Activated T-cell treated with anti-CD3 and anti-CD28 coated beads, Interleukin-2, amount 50 U/mL, for 72 hours (primary cell): ENCODE results near the gene RNLS. TPM values are rescaled to one million over a fixed set of nuclear protein-coding genes. Genes with fewer than 3 reads are reported as not detected.
"Not testable (repeated sequence)": the region's sequence is repeated elsewhere in the genome, so short reads cannot be mapped to it uniquely, and the experiment has no call there.

Experiments
- ATAC-seq, 2 donors: fragments of 150-1000 bp; cut with Tn5 transposase; replicated peaks in 1 of 2; 2 replicates each; pipeline ENCODE4 v1.10.0; 2021; ENCODE audit warnings: moderate library complexity in 2 of 2, mild to moderate bottlenecking in 1 of 2
- DNase-seq, 2 donors: peaks; one replicate each; pipeline ENCODE4 v3.0.0; 2021 to 2022; ENCODE audit warnings: mixed read lengths in 1 of 2
- H3K27ac Mint-ChIP-seq: one replicate; pipeline ENCODE4 v1.8.0; 2022; ENCODE audit warnings: mild to moderate bottlenecking, moderate library complexity, mixed read lengths
- H3K27me3 Mint-ChIP-seq: one replicate; pipeline ENCODE4 v1.8.0; 2022; ENCODE audit warnings: low read depth, mixed read lengths
- H3K36me3 Mint-ChIP-seq, 2 donors: one replicate each; pipeline ENCODE4 v1.8.0; 2022; ENCODE audit warnings: mixed read lengths in 2 of 2, mild to moderate bottlenecking in 1 of 2; ENCODE audit not compliant: insufficient read depth in 2 of 2
- H3K4me1 Mint-ChIP-seq: one replicate; pipeline ENCODE4 v1.8.0; 2022; ENCODE audit warnings: low read depth, mixed read lengths
- H3K4me3 Mint-ChIP-seq, 2 donors: one replicate each; pipeline ENCODE4 v1.8.0; 2022; ENCODE audit warnings: mild to moderate bottlenecking in 2 of 2, mixed read lengths in 2 of 2, moderate library complexity in 2 of 2
- H3K9me3 Mint-ChIP-seq, 2 donors: one replicate each; pipeline ENCODE4 v1.8.0; 2022; ENCODE audit warnings: mixed read lengths in 2 of 2
- total RNA-seq, 2 donors: library from RNA; stranded (reverse); gene quantifications; one replicate each; pipeline ENCODE4 v1.2.3, GENCODE V29; 2022

RNLS gene
- total RNA-seq, 2 donors from 2014 or later, result 2.6 to 6.2 TPM

- no peaks in the 10 kb centered on the region for H3K27me3 Mint-ChIP-seq
- ATAC-seq (no peak), DNase-seq (no peak)
- no peak overlapping the region for H3K27ac Mint-ChIP-seq
- peaks cover 7% of the 10 kb centered on the region for H3K4me1 Mint-ChIP-seq
- H3K9me3 Mint-ChIP-seq, result peaks cover 0 to 2% of the 10 kb centered on the region in 2 donors
- H3K36me3 Mint-ChIP-seq, result no peaks in the 10 kb centered on the region
- no peak overlapping the region for H3K4me3 Mint-ChIP-seq
These were observed 210.1 kb downstream of the RNLS start for GRCh38 chr10:88372881-88373592.

- H3K27ac Mint-ChIP-seq, result no peak overlapping the region
- H3K27me3 Mint-ChIP-seq, result no peaks in the 10 kb centered on the region
- DNase-seq (no peak), ATAC-seq (no peak)
- peaks cover 0 to 2% of the 10 kb centered on the region in 2 donors for H3K9me3 Mint-ChIP-seq
- H3K4me1 Mint-ChIP-seq, result peaks cover 7% of the 10 kb centered on the region
- H3K4me3 Mint-ChIP-seq, result no peak overlapping the region
- H3K36me3 Mint-ChIP-seq, result no peaks in the 10 kb centered on the region
These were observed 210.9 kb downstream of the RNLS start for GRCh38 chr10:88372051-88372715.

- Mint-ChIP-seq H3K4me3 (no peak overlapping the region), H3K27me3 (no peaks in the 10 kb centered on the region)
These were observed 212.4 kb downstream of the RNLS start for GRCh38 chr10:88370713-88371112.

GRCh38 chr10:88366772-88367171 is 216.3 kb downstream of the RNLS start:
- H3K36me3 Mint-ChIP-seq, result no peaks in the 10 kb centered on the region
- DNase-seq (no peak), ATAC-seq (no peak)
- H3K27me3 Mint-ChIP-seq, result no peaks in the 10 kb centered on the region
- H3K9me3 Mint-ChIP-seq, result peaks cover 0 to 2% of the 10 kb centered on the region in 2 donors
- no peak overlapping the region for H3K4me3 Mint-ChIP-seq
- H3K4me1 Mint-ChIP-seq, result no peaks in the 10 kb centered on the region
- no peak overlapping the region for H3K27ac Mint-ChIP-seq

More at GRCh38 chr10:88370713-88371112, 212.4 kb downstream of the RNLS start:
- ATAC-seq (no peak), DNase-seq (no peak)
- Mint-ChIP-seq H3K27ac (no peak overlapping the region), H3K36me3 (no peaks in the 10 kb centered on the region), H3K9me3 (peaks cover 0 to 2% of the 10 kb centered on the region in 2 donors), H3K4me1 (peaks cover 7% of the 10 kb centered on the region)

- H3K27ac Mint-ChIP-seq, result no peak overlapping the region
- DNase-seq (no peak), ATAC-seq (no peak)
- H3K9me3 Mint-ChIP-seq, result no peaks in the 10 kb centered on the region
- no peaks in the 10 kb centered on the region for H3K36me3 Mint-ChIP-seq
- no peak overlapping the region for H3K4me3 Mint-ChIP-seq
- H3K4me1 Mint-ChIP-seq, result no peaks in the 10 kb centered on the region
- H3K27me3 Mint-ChIP-seq, result no peaks in the 10 kb centered on the region
These were observed 220.9 kb downstream of the RNLS start for GRCh38 chr10:88361995-88362807.

GRCh38 chr10:88361494-88361893 is 221.6 kb downstream of the RNLS start:
- no peak overlapping the region for H3K4me3 Mint-ChIP-seq
- H3K9me3 Mint-ChIP-seq, result no peaks in the 10 kb centered on the region
- H3K27me3 Mint-ChIP-seq, result no peaks in the 10 kb centered on the region
- no peaks in the 10 kb centered on the region for H3K4me1 Mint-ChIP-seq
- H3K36me3 Mint-ChIP-seq, result no peaks in the 10 kb centered on the region
- no peak overlapping the region for H3K27ac Mint-ChIP-seq
- no peak for DNase-seq
- no peak for ATAC-seq

GRCh38 chr10:88355750-88356149 is 227.4 kb downstream of the RNLS start:
- not testable (repeated sequence) for DNase-seq, H3K27ac Mint-ChIP-seq, ATAC-seq, H3K4me3 Mint-ChIP-seq, H3K27me3 Mint-ChIP-seq, H3K36me3 Mint-ChIP-seq, H3K4me1 Mint-ChIP-seq
- H3K9me3 Mint-ChIP-seq, result peaks cover 9 to 11% of the 10 kb centered on the region in 2 donors

GRCh38 chr10:88347597-88348304 is 235.4 kb downstream of the RNLS start:
- peaks cover 0 to 6% of the 10 kb centered on the region in 2 donors for H3K9me3 Mint-ChIP-seq
- DNase-seq, result no peak
- H3K4me3 Mint-ChIP-seq, result no peak overlapping the region
- no peaks in the 10 kb centered on the region for H3K36me3 Mint-ChIP-seq
- H3K27ac Mint-ChIP-seq, result no peak overlapping the region
- no peaks in the 10 kb centered on the region for H3K4me1 Mint-ChIP-seq
- H3K27me3 Mint-ChIP-seq, result no peaks in the 10 kb centered on the region
- ATAC-seq, result no peak

GRCh38 chr10:88347022-88347421 is 236.1 kb downstream of the RNLS start:
- no peak for DNase-seq
- H3K27ac Mint-ChIP-seq, result no peak overlapping the region
- no peaks in the 10 kb centered on the region for H3K27me3 Mint-ChIP-seq
- H3K4me1 Mint-ChIP-seq, result no peaks in the 10 kb centered on the region
- H3K9me3 Mint-ChIP-seq, result peaks cover 0 to 6% of the 10 kb centered on the region in 2 donors
- no peaks in the 10 kb centered on the region for H3K36me3 Mint-ChIP-seq
- no peak overlapping the region for H3K4me3 Mint-ChIP-seq
- ATAC-seq, result no peak

- H3K4me1 Mint-ChIP-seq, result no peaks in the 10 kb centered on the region
- H3K36me3 Mint-ChIP-seq, result no peaks in the 10 kb centered on the region
- no peaks in the 10 kb centered on the region for H3K27me3 Mint-ChIP-seq
- peaks cover 0 to 4% of the 10 kb centered on the region in 2 donors for H3K9me3 Mint-ChIP-seq
- H3K27ac Mint-ChIP-seq, result no peak overlapping the region
- DNase-seq, result no peak
- no peak for ATAC-seq
- no peak overlapping the region for H3K4me3 Mint-ChIP-seq
These were observed 236.8 kb downstream of the RNLS start for GRCh38 chr10:88346144-88346977.

- Mint-ChIP-seq H3K4me3 (no peak overlapping the region), H3K27ac (no peak overlapping the region), H3K27me3 (no peaks in the 10 kb centered on the region), H3K36me3 (no peaks in the 10 kb centered on the region), H3K4me1 (no peaks in the 10 kb centered on the region), H3K9me3 (no peaks in the 10 kb centered on the region)
- DNase-seq (no peak), ATAC-seq (no peak)
These were observed 239.2 kb downstream of the RNLS start for GRCh38 chr10:88343761-88344484.
